UCSD-AML1 (cell line): Measurements from ENCODE around the gene RPA1.

Experiments used
- DNase-seq: peaks from one replicate; lab custom pipeline; 2025; ENCODE audit not compliant: unreplicated experiment; lab: John Stamatoyannopoulos, UW

Gene RPA1

GRCh38 chr17:1939981-1940809 is 110.4 kb downstream of the RPA1 start:
- DNase-seq, result no peak

GRCh38 chr17:1940810-1941185 is 111.0 kb downstream of the RPA1 start:
- no peak for DNase-seq

DNA sequence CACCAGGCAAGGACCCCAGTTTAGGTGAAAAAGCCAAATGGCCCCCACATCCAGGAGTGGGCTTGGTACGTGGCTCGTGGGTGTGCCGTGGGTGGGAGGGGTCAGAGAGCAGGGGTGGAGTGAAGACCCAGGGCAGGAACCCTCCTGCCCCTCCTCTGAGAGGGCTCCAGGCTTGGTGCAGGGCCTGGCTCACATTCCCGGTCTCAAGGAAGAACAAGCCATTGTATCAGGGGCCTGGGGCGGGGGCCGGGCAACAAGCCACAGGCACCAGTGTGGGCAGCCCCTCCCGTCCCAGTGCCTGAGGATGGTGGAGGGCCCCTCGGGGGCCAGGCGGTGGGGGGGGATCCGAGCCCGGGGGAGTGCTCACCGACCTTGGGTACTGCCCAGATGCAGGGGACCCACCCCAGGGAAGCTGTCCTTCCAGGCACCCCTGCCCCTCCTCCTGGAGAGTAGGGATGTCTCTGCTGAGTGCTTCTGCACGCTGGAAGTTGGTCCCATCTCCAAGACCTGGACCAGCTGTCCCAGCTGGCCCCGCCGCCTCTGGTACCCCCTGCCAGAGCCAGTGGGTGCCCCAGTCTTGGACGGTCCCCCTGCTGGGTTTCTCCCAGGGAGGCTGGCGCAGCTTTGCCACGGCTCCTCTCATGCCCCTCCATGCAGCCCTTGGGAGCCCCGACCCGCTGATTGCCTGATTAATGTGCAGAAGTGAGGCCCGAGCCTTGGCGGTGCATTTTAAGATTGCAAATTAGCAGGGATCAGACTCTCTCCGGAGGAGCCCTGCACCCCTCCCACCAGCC is 111.7 kb downstream of the RPA1 start:
- no peak for DNase-seq

DNA sequence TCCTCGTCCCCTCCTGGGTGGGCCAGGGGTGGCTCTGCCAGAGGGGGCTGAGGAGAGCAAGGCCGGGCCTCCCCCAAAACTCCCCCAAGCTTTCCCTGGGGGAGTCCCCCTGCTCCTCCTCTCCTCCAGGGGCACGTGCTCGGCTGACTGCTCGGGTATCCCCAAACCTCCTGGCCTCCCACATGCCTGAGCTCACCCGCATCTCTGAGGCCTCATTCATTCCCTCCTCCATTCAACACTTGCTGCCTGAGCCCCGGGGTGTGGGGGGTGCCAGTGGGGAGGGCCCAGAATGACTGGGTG is 112.2 kb downstream of the RPA1 start:
- no peak for DNase-seq

DNA sequence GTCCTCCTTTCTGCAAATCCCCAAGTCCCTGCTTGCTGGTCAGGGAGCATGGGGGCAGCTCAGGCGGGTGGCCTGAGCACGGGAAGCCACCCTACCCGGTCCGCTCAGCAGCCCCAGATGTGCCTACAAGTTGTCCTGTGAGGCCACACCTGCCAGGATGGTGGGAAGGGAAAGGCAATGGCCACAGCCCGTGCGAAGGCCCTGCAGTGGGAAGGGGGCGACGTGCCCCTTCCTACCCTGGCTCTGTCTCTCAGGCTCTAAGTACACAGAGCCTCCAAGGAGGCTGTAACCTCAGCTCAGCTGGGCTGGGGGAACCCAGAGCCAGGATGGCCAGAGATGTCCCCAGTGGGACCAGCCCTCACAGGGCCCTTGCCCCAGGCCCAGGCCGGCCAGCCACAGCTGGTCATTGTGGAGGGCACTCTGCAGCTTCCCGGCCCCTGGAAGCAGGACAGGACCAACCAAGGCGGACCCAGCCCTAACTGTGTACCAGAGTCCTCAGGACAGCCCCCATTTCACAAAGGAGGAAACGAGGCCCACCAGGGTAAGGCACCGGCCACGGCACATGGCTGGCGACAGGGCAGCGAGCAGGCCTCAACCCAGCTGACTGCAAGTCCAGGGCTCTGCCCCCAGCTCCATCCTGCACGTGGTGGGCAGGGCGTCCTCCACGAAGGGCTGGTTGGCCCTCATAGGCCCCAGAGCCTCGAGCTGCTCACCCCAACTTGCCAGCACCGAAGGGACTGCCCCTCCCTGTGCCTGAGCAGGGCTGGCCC is 113.0 kb downstream of the RPA1 start:
- no peak for DNase-seq

- no peak for DNase-seq
Measured at GRCh38 chr17:1943436-1943831, 113.6 kb downstream of the RPA1 start.

- DNase-seq, result no peak
Measured at GRCh38 chr17:1945621-1946020, 115.8 kb downstream of the RPA1 start.

GRCh38 chr17:1946021-1946932 is 116.5 kb downstream of the RPA1 start:
- DNase-seq, result no peak

DNA sequence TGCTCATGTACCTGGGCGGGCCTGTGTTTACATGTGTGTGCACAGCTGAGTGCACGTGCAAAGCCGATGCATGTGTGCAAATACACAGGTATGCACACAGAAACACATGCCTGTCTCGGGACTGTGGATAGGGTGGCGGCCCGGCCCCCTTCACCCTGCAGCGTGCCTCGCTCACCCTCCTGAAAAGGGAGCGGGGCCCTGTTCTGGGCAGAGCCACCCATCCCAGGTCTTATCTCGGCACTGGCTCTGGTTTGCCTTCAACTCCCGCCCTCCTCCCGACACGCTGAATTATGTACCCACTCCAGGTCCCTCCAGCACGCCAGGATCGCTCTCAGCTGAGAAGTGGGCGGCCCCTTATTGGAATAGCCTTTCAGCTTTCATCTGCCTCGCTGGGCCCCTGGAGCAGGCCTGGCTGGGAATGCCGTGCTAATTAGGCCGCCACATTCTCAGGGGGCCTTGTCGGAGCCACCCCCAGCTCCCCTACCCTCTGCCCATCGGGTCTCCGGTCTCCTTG is 117.5 kb downstream of the RPA1 start:
- no peak for DNase-seq

GRCh38 chr17:1947743-1948516 is 118.1 kb downstream of the RPA1 start:
- DNase-seq, result no peak

DNA sequence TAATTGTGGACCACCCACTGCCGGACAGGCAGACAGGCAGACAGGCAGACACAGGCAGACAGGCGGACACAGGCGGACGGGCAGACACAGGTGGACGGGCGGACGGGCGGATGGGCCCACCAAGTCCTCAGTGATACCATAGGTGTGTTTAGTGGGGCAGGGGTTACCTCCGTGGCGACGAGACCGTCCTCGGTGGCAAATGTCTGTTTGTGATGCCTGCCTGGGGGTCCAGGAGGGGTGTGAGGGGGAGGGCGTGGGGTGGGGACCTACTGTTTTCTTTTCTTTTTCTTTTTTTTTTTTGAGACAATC is 118.7 kb downstream of the RPA1 start:
- DNase-seq, result no peak
